NCI-H446 (cell line): ENCODE measurements around the gene MOXD1.
A peak's percentile ranks its signal among the peaks of the same experiment; 100 is the strongest.
"Not testable (repeated sequence)": the region's sequence is repeated elsewhere in the genome, so short reads cannot be mapped to it uniquely, and the experiment has no call there.

ENCODE experiments used
- DNase-seq, 2 experiments: peaks; one replicate each; lab custom pipeline; 2025; lab: John Stamatoyannopoulos, UW

Gene MOXD1

GRCh38 chr6:132351986-132352385, 49.3 kb downstream of the MOXD1 start:
- DNase-seq = not testable (repeated sequence)

- DNase-seq = no peak
These were observed 53.0 kb downstream of the MOXD1 start for GRCh38 chr6:132348231-132348630.

- no peak for DNase-seq
These were observed 56.5 kb downstream of the MOXD1 start for GRCh38 chr6:132344811-132345210.

GRCh38 chr6:132341646-132342045, 59.6 kb downstream of the MOXD1 start:
- no peak for DNase-seq

- no peak for DNase-seq
These were observed 66.8 kb downstream of the MOXD1 start for GRCh38 chr6:132334521-132334885.

GRCh38 chr6:132333639-132334520, 67.4 kb downstream of the MOXD1 start:
- no peak for DNase-seq

- no peak for DNase-seq
These were observed 70.5 kb downstream of the MOXD1 start for GRCh38 chr6:132330759-132331158.

GRCh38 chr6:132322398-132322797, 78.9 kb downstream of the MOXD1 start:
- no peak for DNase-seq

- no peak for DNase-seq
These were observed 81.3 kb downstream of the MOXD1 start for GRCh38 chr6:132320007-132320406.

GRCh38 chr6:132316970-132317369, 84.3 kb downstream of the MOXD1 start:
- DNase-seq = no peak

- DNase-seq = no peak
These were observed 86.8 kb downstream of the MOXD1 start for GRCh38 chr6:132314432-132314831.

- DNase-seq = no peak
These were observed 90.4 kb downstream of the MOXD1 start for GRCh38 chr6:132310921-132311320.

- DNase-seq = not testable (repeated sequence)
These were observed 91.1 kb downstream of the MOXD1 start for GRCh38 chr6:132310151-132310550.

- DNase-seq = no peak
These were observed 96.4 kb downstream of the MOXD1 start for GRCh38 chr6:132304891-132305305.

- peak in 1 of 2 experiments; percentile 27 for DNase-seq
These were observed 100.8 kb downstream of the MOXD1 start for GRCh38 chr6:132300323-132300949.

GRCh38 chr6:132298344-132298949, 102.8 kb downstream of the MOXD1 start:
- DNase-seq = peak in 1 of 2 experiments; percentile 51

- no peak for DNase-seq
These were observed 111.5 kb downstream of the MOXD1 start for GRCh38 chr6:132289756-132290155.

- DNase-seq = no peak
These were observed 114.2 kb downstream of the MOXD1 start for GRCh38 chr6:132287101-132287500.

GRCh38 chr6:132286298-132287019, 114.8 kb downstream of the MOXD1 start:
- no peak for DNase-seq

- no peak for DNase-seq
These were observed 116.1 kb downstream of the MOXD1 start for GRCh38 chr6:132285004-132285780.

GRCh38 chr6:132282696-132283095, 118.6 kb downstream of the MOXD1 start:
- no peak for DNase-seq
